ENCODE results near the gene IMMP1L. TPM values are rescaled to one million over a fixed set of nuclear protein-coding genes. Genes with fewer than 3 reads are reported as not detected.
A peak's percentile ranks its signal among the peaks of the same experiment; 100 is the strongest.

Gene IMMP1L
- total and polyA plus RNA-seq, 2 donors (not counting 1 experiment from before 2014, with no cell fraction given), result 14.3 to 16.5 TPM

DNA sequence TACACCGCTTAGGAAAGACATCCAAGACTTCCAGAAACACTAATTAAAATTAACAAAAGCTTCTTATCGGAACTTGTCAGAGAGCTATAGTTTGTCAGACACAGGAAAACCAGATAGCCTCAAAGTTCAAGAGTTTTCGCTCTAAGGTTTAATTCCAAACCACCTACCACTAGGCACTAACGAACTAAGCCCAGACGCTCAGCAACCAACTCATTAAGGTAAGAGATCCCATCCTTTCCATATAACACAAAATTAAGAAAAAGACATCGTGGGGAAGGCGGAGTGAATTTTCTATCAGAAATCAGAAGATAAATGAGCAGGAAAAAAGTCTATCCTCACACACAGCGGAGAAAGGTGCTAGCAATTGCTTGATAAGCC lies 382 bp downstream of the IMMP1L start:
- Histone ChIP-seq H3K4me2 (replicated peaks; ENCODE audit: low read depth, low read length, poor library complexity, severe bottlenecking) (peak overlapping the region; percentile 84), H3K4me3 (ENCODE audit: control extremely low read depth in 1 of 5, extremely low read depth in 1 of 5, insufficient read depth in 1 of 5, low read depth in 2 of 5, low read length in 4 of 5) (peak overlapping the region; percentile 82 to 100 (median 92)), H3K79me2 (ENCODE audit: control insufficient read depth, insufficient read depth, low read length) (peaks cover 68% of the 10 kb centered on the region), H4K20me1 (ENCODE audit: control insufficient read depth, insufficient read depth, low read length, poor library complexity, severe bottlenecking) (no peaks in the 10 kb centered on the region), H3K36me3 (replicated peaks in 1 of 2; ENCODE audit: control extremely low read depth in 1 of 2, control insufficient read depth in 1 of 2, extremely low read depth in 1 of 2, insufficient read depth in 2 of 2, low read length in 1 of 2) (peaks cover 0 to 4% of the 10 kb centered on the region in 2 experiments), H3K27ac (ENCODE audit: low read length in 2 of 2) (peak overlapping the region; percentile 89 to 91), H3K27me3 (replicated peaks in 1 of 4; ENCODE audit: control extremely low read depth in 1 of 4, control insufficient read depth in 3 of 4, insufficient read depth in 4 of 4, low read length in 3 of 4) (no peaks in the 10 kb centered on the region), H3K9me3 (ENCODE audit: control extremely low read depth in 1 of 3, control insufficient read depth in 2 of 3, insufficient read depth in 1 of 3, low read length in 2 of 3) (no peaks in the 10 kb centered on the region), H2AFZ (ENCODE audit: insufficient read depth, low read depth, low read length, poor library complexity, severe bottlenecking) (peak overlapping the region; percentile 90), H3K4me1 (ENCODE audit: control insufficient read depth in 2 of 2, insufficient read depth in 2 of 2, low read length in 2 of 2) (peaks cover 6 to 19% of the 10 kb centered on the region in 2 donors), H3K9ac (ENCODE audit: low read length) (peak overlapping the region; percentile 99)
- intact Hi-C loops (cut with micrococcal nuclease), result loop anchor here (1.0 to 10.0 kb wide), 3 partner anchors 140 to 1383 kb away; partner anchors contain the start of genes DCDC1, DNAJC24, EIF3M and QSER1
- Mint-ChIP-seq H3K27me3 (no peaks in the 10 kb centered on the region), H3K27ac (peak overlapping the region; percentile 91), H3K9me3 (ENCODE audit: insufficient read depth) (no peaks in the 10 kb centered on the region), H3K4me1 (peaks cover 40% of the 10 kb centered on the region), H3K4me3 (peak overlapping the region; percentile 91)
- peak; percentile 3 for ATAC-seq (ENCODE audit: low read depth)
- POLR2A ChIA-PET, result no interaction called here
- CTCF ChIA-PET, result no interaction called here
- DNase-seq, result no peak
- TF ChIP-seq, protein P1, sequence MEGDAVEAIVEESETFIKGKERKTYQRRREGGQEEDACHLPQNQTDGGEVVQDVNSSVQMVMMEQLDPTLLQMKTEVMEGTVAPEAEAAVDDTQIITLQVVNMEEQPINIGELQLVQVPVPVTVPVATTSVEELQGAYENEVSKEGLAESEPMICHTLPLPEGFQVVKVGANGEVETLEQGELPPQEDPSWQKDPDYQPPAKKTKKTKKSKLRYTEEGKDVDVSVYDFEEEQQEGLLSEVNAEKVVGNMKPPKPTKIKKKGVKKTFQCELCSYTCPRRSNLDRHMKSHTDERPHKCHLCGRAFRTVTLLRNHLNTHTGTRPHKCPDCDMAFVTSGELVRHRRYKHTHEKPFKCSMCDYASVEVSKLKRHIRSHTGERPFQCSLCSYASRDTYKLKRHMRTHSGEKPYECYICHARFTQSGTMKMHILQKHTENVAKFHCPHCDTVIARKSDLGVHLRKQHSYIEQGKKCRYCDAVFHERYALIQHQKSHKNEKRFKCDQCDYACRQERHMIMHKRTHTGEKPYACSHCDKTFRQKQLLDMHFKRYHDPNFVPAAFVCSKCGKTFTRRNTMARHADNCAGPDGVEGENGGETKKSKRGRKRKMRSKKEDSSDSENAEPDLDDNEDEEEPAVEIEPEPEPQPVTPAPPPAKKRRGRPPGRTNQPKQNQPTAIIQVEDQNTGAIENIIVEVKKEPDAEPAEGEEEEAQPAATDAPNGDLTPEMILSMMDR (IDR thresholded peaks at IDR 0.05), result no peak
- no peak for TF ChIP-seq EZH2 (IDR thresholded peaks at IDR 0.05; ENCODE audit: borderline replicate concordance, insufficient read depth, low read depth, low read length, poor library complexity, severe bottlenecking)
- WGBS (ENCODE audit: insufficient coverage), result 0% methylated on average over 3 of the region's 8 CpGs

DNA sequence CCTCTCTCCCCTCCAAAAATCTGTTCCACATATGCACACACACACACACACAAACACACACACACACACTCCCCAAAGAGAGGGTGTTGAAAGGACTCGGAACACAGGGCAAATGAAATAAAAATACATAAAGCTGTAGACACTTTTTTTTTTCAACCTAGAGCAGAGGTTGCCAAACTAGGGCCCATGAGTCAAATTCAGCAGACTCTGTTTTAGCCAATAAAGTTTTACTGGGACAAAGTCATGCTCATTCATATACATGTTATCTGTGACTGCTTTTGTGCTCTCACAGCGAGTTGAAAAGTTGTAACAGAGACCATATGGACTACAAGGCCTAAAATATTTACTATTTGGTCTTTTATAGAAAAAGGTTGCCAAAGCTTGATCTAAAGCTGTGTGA lies 8.9 kb downstream of the IMMP1L start:
- Histone ChIP-seq H3K4me3 (ENCODE audit: control extremely low read depth in 1 of 5, extremely low read depth in 1 of 5, insufficient read depth in 1 of 5, low read depth in 2 of 5, low read length in 4 of 5) (no peak overlapping the region), H3K27me3 (replicated peaks in 1 of 4; ENCODE audit: control extremely low read depth in 1 of 4, control insufficient read depth in 3 of 4, insufficient read depth in 4 of 4, low read length in 3 of 4) (no peaks in the 10 kb centered on the region), H4K20me1 (ENCODE audit: control insufficient read depth, insufficient read depth, low read length, poor library complexity, severe bottlenecking) (peaks cover 4% of the 10 kb centered on the region), H3K36me3 (replicated peaks in 1 of 2; ENCODE audit: control extremely low read depth in 1 of 2, control insufficient read depth in 1 of 2, extremely low read depth in 1 of 2, insufficient read depth in 2 of 2, low read length in 1 of 2) (peaks cover 1 to 4% of the 10 kb centered on the region in 2 experiments), H3K9ac (ENCODE audit: low read length) (no peak overlapping the region), H3K79me2 (ENCODE audit: control insufficient read depth, insufficient read depth, low read length) (peaks cover 74% of the 10 kb centered on the region), H3K9me3 (ENCODE audit: control extremely low read depth in 1 of 3, control insufficient read depth in 2 of 3, insufficient read depth in 1 of 3, low read length in 2 of 3) (no peaks in the 10 kb centered on the region), H2AFZ (ENCODE audit: insufficient read depth, low read depth, low read length, poor library complexity, severe bottlenecking) (no peak overlapping the region), H3K4me2 (replicated peaks; ENCODE audit: low read depth, low read length, poor library complexity, severe bottlenecking) (no peak overlapping the region), H3K4me1 (ENCODE audit: control insufficient read depth in 2 of 2, insufficient read depth in 2 of 2, low read length in 2 of 2) (no peaks in the 10 kb centered on the region), H3K27ac (ENCODE audit: low read length in 2 of 2) (no peak overlapping the region)
- CTCF ChIA-PET, result no interaction called here
- Mint-ChIP-seq H3K27ac (no peak overlapping the region), H3K27me3 (no peaks in the 10 kb centered on the region), H3K9me3 (ENCODE audit: insufficient read depth) (no peaks in the 10 kb centered on the region), H3K4me3 (no peak overlapping the region), H3K4me1 (peaks cover 9% of the 10 kb centered on the region)
- intact Hi-C loops (cut with micrococcal nuclease), result loop anchor here (10.0 kb wide), 1 partner anchor 1084 kb away; the partner anchor contains the start of gene EIF3M
- DNase-seq (no peak), ATAC-seq (ENCODE audit: low read depth) (no peak)
- 100% methylated on average over 1 of the region's 2 CpGs for WGBS (ENCODE audit: insufficient coverage)
- POLR2A ChIA-PET, result no interaction called here
- TF ChIP-seq, protein P1 (IDR thresholded peaks at IDR 0.05), result no peak

All from B cell (primary cell).